NCI-H2171 treated with DMSO at 0.1 percent for 48 hours (cell line): ENCODE data around the gene ARL8B.

Experiments
- DNase-seq: peaks from one replicate; lab custom pipeline; 2025; lab: John Stamatoyannopoulos, UW

Gene ARL8B

DNA sequence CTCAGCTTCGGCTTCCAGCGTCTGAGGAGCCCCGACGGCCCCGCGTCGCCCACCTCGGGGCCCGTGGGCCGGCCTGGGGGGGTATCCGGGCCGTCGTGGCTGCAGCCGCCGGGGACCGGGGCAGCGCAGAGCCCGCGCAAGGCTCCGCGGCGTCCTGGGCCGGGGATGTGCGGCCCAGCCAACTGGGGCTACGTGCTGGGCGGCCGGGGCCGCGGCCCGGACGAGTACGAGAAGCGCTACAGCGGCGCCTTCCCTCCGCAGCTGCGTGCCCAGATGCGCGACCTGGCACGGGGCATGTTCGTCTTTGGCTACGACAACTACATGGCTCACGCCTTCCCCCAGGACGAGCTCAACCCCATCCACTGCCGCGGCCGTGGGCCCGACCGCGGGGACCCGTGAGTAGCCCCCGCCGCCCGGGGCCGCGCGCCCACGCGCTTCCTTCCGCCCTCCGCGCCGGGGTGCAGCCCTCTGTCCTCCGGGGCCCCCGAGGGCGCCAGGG, 65.9 kb downstream of the ARL8B start:
- no peak for DNase-seq

DNA sequence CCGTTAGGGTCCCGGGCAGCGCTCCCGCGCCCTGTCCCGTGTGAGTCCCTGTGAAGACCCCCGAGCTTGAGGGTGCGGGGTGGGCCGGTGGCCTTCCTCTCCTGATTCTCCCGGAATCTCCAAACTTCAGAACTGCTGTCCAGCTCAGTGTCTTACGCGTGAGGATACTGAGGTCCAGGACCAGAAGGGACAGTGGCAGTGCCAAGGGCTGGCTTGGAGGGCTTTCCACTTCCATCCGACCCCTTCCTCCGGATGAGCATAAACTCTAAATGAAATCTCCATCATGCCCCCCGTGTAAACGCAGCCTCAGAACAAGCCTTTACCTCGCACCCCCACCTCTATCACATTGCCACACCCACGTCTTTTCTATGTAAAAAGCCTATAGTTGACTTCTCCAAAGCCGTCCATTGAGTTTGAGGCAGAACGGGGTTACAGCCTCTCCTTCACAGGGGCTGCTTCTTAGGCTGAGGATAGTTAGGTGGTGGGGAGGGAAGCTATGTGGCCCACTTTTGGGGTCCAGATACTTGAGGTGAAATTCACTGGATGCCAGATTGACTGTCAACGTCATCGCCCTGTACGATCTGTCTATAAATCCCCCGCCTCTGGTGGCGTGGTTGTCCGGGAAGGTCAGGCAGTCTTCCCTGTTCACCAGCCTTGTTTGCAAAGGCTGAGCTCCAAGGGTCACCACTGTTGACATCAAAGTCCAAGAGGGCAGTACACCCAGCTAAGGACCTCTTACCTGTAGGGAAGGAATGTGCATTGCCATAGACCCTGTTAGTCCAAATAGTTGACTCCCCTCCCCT, 66.5 kb downstream of the ARL8B start:
- DNase-seq = no peak

DNA sequence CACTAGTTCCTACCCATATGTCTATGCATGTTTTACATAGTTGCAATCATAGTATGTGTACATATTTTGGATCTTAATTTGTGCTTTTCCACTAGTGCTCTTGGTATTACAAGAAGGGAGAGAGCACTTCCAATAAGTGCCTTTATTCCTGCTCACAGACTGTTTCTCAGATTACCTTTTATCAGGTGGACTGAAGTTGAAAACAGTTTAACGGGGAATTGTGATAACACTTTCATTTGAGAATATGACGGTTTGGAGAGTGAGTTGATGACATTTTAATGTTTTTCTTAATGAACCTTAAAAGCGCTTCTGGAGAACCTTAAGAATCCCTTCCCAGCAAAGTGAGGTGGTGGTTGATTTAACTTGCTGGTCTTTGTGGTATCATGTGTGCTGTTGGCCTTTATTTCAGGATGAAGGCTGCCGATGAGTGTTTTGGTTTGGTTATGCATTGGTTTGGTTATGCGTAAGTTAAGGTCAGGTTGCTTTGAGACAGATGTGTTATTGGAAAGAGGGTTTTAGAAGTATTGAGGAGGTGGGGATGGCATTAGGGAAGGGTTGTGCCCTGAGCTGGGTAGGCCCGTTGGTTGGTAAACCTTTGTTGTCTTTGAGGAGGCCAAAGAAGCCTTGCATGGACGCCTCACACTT, 68.2 kb downstream of the ARL8B start:
- DNase-seq = no peak

DNA sequence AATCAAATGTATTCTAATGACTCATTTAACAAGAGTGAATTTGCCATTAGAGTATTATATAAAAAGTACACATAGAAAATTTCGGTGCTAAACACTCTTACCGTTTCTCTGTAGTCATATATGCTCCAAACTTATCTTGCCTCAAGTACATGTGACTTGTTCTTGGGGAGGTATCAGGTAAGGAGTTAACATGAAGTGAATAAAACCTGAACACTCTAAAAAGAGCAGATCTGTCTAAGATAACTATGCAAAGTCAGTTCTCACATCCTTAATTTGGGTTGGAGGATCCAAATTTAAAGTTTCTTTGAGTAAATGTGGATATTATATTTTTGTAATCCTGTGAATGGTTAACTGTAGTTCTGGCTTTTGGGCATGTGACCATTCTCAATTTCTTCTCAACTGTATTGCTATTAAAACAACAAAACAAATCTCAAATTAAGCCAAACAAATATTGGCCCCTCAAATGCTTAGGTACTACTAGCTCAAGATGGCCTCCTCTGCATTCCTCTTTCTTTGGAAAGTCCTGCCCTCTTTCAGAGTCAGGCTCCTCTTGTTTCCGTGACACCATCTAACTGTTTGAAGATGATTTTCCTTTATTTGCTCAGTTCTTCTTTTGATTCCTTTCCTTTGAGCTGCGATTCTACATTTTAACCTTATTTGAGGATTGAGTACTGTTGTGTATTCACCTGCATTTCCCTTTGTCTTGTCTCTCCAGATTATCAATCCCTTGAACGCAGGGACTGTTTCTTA, 69.6 kb downstream of the ARL8B start:
- DNase-seq = no peak

DNA sequence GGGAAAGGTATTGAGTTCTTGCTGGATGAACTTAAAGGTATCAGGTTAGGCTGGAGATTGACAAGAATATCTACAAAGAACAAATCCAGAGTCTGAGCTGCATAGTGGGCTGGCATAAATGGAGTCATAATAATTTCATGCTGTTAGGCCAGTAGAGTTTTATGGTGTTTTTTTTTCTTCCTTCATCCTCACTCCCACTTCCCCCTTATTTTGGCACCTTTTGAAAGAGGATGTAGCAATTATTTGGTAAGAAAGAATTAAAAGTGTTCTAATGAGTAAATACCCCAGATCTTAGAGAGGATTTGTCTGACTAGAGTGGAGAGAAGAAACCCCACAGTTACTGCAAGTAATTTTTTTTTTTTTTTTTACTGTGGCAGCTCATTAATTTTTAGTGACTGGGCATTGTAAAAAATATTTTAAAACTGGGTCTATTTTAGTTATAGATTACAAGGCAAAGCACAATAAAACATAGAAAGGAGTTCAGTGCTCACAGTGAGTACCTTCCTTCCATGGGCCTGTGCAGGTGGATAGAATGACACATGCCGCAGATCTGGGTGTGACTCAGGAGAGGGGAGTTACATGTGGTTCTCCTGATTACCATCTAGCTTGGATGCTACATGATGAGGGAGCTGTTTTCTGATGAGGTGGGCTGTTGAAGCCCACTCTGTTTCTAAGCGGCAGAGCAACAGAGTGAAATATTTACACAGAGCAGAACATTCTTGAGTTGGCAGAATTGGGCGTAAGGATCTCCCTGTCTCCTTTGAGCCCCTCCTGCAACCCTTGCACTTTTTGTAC, 70.7 kb downstream of the ARL8B start:
- DNase-seq = no peak

DNA sequence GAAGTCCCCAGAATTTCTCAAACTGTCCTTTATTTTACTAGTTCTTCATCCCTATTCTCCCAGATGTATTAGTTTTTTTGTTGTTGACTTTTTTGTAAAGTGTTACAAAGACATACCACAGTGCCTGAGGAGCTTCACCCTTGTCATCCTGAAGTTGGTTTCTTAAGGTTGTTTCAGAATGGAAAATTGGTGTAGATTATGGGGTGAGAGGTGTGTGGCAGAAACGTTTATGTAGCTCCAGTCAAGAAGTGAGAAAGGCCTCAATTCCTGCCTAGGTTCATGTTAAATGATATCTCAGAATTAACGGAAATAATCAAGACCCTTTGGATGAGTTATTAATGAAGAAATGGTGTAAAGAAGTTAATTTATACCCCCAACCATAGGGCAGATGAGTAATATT, 72.2 kb downstream of the ARL8B start:
- no peak for DNase-seq

DNA sequence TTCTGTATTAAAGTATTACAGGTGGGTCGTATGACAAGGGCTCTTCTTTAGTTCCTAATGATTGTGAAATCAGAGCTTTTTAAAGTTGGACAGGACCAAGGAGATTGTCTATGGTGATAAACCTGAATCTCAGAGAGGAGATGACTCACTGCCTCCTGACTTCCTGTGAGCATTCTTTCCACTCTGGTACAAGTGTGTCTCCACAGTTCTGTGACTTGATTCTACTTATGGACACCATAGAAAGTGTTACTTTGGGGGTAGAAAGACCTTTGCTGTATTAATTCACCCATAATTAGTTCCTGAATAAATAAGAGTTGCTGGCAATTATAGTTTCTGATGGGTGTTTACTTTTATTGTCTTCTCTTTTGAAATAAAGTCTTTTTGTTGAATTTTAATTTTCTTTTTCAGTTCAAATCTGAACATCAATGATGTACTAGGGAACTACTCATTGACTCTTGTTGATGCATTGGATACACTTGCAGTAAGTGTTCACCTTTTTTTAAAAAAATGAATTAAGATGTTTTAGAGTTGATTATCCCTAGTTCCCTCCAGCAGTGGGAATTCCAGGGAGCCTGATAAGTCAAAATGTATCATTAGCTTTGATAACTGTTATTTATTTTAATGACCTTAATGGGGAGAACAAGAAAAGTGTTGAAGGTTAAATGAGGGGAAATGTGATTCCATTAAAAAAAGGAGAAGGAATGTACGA, 72.9 kb downstream of the ARL8B start:
- DNase-seq = no peak

DNA sequence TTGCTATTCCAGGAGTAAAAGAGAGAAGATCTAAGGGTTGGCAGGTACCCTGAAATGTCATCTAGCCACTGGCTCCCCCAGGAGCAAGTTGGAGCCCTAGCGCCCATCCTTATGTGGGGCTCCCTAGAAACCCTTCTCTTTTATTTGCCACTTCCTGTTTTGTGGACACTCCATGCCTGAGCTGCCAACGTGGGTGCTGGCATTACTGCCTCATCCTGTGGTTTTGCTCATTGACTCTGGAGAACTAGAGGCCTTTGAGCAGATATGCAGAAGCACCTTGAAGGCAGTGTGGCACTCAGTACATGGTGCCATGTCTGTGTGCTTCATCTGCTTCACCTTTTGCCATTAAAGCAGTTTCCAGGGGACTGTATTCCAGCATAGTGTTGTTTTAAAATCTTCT, 73.5 kb downstream of the ARL8B start:
- DNase-seq = no peak

DNA sequence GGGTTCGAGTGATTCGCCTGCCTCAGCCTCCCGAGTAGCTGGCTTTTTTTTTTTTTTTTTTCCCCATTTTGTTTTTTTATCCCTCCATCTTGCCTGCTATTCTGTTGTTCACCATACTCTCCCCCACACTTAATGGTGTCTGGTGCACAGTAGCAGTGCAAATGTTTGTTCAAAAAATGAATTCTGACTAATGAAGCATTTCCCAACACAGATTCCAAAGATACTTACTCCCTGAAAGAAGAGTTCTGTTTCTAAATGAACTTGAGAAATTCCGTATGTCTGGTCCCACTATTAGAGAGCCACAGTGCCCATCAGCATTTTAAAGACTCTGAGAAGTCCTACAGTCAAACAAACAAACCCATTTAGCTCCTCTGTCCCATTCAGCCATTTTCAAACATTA, 74.9 kb downstream of the ARL8B start:
- DNase-seq = no peak

DNA sequence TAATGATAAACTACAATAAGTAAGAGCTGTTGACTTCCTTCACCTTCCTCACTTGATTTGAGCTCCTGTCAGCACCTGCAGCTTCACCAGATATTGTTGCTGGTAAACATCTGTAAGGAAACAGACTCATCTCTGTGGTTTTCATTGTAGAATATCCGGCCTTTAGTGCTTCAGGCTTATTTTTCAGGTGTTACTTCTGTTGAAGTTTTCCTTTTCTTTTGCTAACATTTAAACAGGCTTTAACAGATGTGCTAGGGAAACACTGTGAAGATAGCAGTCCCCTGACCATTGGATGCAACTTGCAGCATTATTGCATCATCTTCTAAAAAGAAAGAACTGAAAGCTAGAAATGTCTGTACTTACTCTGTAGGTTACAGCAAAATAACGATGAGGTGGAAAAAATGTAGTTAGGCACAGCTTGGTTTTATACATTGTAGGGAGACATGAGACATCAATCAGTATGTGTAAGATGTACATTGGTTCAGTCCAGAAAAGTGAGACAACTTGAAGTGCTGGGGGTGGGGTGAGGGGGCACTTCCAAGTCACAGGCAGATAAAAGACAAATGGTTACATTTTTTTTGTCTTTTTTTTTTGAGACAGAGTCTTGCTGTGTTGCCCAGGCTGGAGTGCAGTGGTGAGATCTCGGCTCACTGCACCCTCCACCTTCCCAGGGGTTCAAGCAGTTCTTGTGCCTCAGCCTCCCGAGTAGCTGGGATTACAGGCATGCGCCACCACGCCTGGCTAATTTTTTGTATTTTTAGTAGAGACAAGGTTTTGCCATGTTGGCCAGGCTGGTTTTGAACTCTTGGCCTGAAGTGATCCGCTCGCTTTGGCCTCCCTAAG, 75.6 kb downstream of the ARL8B start:
- DNase-seq = no peak

DNA sequence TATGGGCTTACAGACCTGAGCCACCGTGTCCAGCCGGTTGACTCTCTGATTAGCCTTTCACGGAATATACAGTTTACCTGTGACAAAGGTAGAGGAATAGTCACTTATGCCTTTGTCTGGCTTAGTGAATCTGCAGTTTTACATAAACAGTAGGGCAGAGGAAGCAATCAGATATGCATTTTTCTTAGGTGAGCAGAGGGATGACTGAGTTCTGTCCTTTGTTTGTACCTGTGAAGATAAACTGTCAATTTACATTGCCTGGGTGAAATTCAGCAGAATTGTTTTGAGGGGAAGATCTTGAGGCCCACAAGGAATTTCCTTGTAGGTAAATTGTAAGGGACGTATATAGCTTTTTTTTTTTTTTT, 76.2 kb downstream of the ARL8B start:
- DNase-seq = no peak

DNA sequence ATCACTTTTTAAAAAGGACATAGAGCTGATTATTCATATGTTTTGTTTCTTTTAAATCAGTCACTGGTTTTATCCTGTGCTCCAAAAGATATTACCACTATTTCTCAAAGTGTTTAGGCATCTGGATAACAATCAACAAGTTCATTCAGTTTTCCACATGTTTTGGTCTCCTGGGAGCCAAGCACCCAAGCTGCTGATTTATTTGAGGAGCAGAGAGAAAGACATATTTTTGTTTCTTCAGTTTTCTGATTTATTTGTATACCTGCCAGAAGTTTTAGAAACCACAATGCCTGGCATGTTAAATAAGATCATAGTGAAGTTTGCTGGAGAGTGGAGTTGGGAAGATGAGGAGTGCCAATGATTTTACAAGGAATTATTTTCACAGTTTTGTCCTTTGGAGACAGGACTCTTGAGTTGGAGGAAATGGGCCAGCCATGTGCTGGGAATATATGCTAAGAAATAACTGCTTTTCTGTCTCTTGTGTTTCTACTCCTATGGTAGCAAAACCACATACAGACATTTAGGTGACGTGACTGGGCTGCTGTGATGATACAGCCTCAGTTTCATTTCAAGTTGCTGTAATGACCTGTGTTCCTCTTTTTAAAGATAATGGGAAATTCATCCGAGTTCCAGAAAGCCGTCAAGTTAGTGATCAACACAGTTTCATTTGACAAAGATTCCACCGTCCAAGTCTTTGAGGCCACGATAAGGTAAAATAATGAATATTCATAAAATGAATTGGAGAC, 77.1 kb downstream of the ARL8B start:
- DNase-seq = no peak

DNA sequence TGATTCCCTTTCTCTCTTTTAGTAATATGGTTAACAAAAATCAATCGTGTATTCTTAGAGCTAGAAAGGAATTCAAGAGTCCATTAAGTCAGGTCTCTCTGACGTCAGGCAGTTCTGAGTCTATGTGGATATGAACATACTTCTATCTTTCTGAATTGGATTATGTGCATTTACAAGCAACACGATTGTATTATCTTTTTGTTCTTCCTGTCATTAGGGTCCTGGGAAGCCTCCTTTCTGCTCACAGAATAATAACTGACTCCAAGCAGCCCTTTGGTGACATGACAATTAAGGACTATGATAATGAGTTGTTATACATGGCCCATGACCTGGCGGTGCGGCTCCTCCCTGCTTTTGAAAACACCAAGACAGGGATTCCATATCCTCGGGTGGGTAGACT, 79.4 kb downstream of the ARL8B start:
- DNase-seq = no peak

DNA sequence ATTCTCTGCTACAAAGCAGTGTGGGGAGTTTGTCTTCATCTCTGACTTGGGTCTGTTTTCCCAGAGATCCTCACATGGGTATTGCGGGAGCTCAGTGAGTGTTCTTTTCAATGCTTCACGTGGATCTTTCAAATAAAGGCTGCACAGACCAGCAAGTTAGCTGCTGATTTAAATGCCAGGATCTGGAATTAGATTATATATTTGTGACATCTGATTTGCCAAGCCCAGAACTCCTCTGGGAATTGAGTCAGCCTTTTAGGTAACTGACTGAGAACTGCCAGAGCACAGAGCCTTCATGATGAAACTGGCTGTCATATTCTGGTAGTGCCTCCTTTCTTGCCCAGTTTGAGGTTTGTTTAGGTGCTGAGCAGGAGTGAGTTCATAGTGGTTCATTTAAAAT, 80.1 kb downstream of the ARL8B start:
- no peak for DNase-seq

DNA sequence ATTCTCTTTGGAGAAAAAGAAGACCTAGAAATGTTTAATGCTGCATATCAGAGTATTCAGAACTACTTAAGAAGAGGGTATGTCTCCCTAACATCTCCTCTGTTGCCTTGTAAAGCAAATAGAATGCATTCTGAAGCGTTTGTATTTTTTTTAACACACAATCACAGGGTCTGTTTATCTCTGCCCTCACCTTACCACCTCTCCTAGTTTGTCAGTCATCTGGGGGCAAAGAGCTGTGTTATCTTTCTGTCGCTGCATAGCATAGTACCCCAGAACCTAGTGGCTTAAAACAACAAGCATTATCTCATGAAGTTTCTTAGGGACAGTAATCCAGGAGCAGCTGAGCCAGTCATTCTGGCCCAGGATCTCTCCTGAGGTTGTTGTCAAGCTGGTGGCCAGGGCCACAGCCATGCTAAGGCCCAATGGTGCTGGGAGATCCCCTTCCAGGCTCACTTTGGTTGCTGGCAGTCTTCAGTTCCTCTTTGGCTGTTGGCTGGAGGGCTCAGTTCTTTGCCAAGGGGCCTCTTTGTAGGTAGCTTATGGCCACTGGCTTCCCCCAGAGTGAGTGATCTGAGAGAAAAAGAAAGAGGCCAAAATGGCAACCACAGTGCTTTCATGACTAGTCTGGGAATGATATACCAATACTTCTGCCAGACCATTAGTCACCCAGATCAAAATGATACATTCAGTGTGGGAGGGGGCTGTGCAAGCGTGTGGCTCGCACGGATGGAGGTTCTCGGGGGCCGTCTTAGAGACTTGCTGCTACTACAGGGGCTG, 83.3 kb downstream of the ARL8B start:
- DNase-seq = no peak

DNA sequence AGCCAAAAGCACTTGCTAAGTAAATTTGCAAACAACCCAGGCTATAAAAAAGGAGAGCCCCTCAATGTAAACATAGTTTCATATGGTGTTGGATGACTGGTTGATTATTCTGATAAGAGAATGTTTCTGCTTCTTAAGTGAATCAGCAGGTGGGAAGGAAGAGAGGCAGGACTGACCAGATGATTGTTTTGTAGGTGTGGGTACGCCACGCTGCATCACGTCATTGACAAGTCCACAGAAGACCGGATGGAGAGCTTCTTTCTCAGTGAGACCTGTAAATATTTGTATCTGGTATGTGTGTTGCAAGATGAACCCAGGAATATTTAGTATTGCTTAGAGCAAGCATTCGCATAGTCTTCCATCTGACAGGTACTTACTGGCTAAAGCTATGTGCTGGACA, 88.8 kb downstream of the ARL8B start:
- no peak for DNase-seq

DNA sequence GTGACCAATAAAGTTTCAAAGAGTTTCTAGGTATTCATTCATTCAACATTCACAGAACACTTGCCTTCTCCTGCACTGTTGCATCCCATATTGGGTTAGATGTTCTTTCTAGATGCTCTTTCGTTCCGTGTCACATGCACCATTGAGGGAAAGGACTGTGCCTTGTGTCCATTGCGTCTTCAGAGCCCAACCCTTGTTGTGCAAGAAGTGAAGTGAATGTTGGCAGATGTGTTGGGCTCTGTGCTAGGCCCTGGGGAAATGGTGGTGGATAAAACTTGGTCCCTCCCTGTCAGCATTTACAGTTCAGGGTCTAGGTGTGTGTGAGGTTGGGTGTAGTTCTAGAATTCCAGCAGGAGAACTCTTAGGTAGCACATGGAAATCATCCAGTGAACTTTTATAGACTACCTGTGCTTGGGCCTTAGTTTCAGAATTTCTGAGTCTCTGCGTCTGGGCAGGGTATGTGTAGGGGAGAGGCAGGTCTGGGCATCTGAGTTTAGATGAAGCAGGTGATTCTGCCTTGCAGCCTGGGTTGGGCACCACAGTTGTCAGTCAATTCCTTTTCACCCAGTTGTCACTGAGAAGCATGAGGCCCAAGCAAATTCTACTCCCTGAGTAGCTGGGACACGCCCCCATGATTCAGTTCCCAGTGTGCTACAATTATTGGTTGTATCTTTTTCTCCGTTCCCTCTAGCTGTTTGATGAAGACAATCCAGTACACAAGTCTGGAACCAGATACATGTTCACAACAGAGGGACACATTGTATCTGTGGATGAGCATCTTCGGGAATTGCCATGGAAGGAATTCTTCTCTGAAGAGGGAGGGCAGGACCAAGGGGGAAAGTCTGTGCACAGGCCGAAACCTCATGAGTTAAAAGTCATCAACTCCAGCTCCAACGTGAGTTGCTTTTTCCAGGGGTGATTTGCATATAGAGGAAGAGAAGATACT, 90.8 kb downstream of the ARL8B start:
- DNase-seq = no peak

DNA sequence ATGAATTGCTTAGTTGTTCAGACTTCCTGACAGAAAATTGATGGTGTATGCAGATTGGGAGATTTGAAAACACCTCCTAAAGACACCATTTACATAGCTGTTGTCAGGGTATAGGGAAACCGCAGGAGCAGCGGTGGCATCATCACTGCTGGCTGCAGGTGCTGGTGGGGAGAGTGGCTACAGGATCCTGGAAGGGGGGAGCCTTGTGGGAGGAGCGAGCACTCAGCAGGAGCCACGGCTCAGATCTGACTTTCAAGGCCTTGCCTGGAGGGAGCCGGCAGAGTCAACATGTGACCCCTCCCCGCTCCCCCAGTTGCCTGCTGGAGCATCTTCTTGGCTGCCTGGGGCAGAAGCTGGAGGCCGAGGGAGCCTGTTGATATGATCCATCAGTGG, 91.5 kb downstream of the ARL8B start:
- no peak for DNase-seq
